ENCODE measurements around the gene PEMT.
A peak's percentile ranks its signal among the peaks of the same experiment; 100 is the strongest.

The PEMT gene

GRCh38 chr17:17540278-17540906, 51.1 kb downstream of the PEMT start:
- ChIA-PET CTCF (interaction anchor here (1.5 kb wide), 1 partner anchor 7 kb away, joined by 4 read pairs; no protein-coding TSS in a partner anchor), POLR2A (no interaction called here)
- H3K4me1 ChIP-seq (ENCODE audit: control insufficient read depth, insufficient read depth, low read length), result peaks cover 7% of the 10 kb centered on the region
- H3K9me3 ChIP-seq (ENCODE audit: control insufficient read depth, insufficient read depth, low read depth, low read length), result no peaks in the 10 kb centered on the region
- TF ChIP-seq, protein P1, sequence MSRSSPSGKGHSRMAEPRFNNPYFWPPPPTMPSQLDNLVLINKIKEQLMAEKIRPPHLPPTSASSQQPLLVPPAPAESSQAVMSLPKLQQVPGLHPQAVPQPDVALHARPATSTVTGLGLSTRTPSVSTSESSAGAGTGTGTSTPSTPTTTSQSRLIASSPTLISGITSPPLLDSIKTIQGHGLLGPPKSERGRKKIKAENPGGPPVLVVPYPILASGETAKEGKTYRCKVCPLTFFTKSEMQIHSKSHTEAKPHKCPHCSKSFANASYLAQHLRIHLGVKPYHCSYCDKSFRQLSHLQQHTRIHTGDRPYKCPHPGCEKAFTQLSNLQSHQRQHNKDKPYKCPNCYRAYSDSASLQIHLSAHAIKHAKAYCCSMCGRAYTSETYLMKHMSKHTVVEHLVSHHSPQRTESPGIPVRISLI (tag by site-specific recombination; IDR thresholded peaks at IDR 0.05), result no peak
- no peak for TF ChIP-seq ZNF169 (tag by site-specific recombination; IDR thresholded peaks at IDR 0.05)
- TF ChIP-seq ZNF610 (tag by site-specific recombination; IDR thresholded peaks at IDR 0.05; ENCODE audit: borderline replicate concordance), result no peak
- 0 out of 2 replicates have a peak, but pooled peaks have one; percentile 23 for TF ChIP-seq SCRT2 (tag by site-specific recombination; IDR thresholded peaks at IDR 0.05)
- TF ChIP-seq ZNF2 (tag by site-specific recombination; IDR thresholded peaks at IDR 0.05), result no peak
- no peak for TF ChIP-seq YY1 (tag by site-specific recombination; IDR thresholded peaks at IDR 0.05)
- no peak for TF ChIP-seq ZFP3 (tag by site-specific recombination; IDR thresholded peaks at IDR 0.05; ENCODE audit: low read depth)
- 0 out of 2 replicates have a peak, but pooled peaks have one; percentile 23 for TF ChIP-seq GLIS2 (tag by site-specific recombination; IDR thresholded peaks at IDR 0.05)
- TF ChIP-seq ZNF433 (tag by site-specific recombination; IDR thresholded peaks at IDR 0.05; ENCODE audit: low read depth), result no peak
- TF ChIP-seq ZSCAN30 (tag by site-specific recombination; IDR thresholded peaks at IDR 0.05), result no peak
- TF ChIP-seq ZBTB49 (tag by site-specific recombination; IDR thresholded peaks at IDR 0.05; ENCODE audit: low read depth), result no peak
- TF ChIP-seq ZNF510 (tag by site-specific recombination; IDR thresholded peaks at IDR 0.05; ENCODE audit: insufficient replicate concordance), result no peak
- TF ChIP-seq ZNF549 (tag by site-specific recombination; IDR thresholded peaks at IDR 0.05), result no peak
- no peak for TF ChIP-seq ZNF37A (tag by site-specific recombination; IDR thresholded peaks at IDR 0.05)
- TF ChIP-seq ZNF571 (tag by site-specific recombination; IDR thresholded peaks at IDR 0.05), result no peak
- no peak for TF ChIP-seq OVOL3 (tag by site-specific recombination; IDR thresholded peaks at IDR 0.05)
- TF ChIP-seq ZNF629 (tag by site-specific recombination; IDR thresholded peaks at IDR 0.05), result no peak
- TF ChIP-seq ZNF48 (tag by site-specific recombination; IDR thresholded peaks at IDR 0.05), result no peak
- TF ChIP-seq ZNF785 (tag by site-specific recombination; IDR thresholded peaks at IDR 0.05), result no peak
- no peak for TF ChIP-seq ZNF701 (tag by site-specific recombination; IDR thresholded peaks at IDR 0.05)
- TF ChIP-seq ZIC2 (tag by site-specific recombination; IDR thresholded peaks at IDR 0.05), result peak; percentile 81
- TF ChIP-seq KLF7 (tag by site-specific recombination; IDR thresholded peaks at IDR 0.05; ENCODE audit: borderline replicate concordance), result no peak
- TF ChIP-seq, protein P2, sequence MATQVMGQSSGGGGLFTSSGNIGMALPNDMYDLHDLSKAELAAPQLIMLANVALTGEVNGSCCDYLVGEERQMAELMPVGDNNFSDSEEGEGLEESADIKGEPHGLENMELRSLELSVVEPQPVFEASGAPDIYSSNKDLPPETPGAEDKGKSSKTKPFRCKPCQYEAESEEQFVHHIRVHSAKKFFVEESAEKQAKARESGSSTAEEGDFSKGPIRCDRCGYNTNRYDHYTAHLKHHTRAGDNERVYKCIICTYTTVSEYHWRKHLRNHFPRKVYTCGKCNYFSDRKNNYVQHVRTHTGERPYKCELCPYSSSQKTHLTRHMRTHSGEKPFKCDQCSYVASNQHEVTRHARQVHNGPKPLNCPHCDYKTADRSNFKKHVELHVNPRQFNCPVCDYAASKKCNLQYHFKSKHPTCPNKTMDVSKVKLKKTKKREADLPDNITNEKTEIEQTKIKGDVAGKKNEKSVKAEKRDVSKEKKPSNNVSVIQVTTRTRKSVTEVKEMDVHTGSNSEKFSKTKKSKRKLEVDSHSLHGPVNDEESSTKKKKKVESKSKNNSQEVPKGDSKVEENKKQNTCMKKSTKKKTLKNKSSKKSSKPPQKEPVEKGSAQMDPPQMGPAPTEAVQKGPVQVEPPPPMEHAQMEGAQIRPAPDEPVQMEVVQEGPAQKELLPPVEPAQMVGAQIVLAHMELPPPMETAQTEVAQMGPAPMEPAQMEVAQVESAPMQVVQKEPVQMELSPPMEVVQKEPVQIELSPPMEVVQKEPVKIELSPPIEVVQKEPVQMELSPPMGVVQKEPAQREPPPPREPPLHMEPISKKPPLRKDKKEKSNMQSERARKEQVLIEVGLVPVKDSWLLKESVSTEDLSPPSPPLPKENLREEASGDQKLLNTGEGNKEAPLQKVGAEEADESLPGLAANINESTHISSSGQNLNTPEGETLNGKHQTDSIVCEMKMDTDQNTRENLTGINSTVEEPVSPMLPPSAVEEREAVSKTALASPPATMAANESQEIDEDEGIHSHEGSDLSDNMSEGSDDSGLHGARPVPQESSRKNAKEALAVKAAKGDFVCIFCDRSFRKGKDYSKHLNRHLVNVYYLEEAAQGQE (tag by site-specific recombination; IDR thresholded peaks at IDR 0.05), result peak; percentile 95
- TF ChIP-seq ZNF26 (tag by site-specific recombination; IDR thresholded peaks at IDR 0.05), result no peak
- no peak for TF ChIP-seq ZNF148 (tag by site-specific recombination; IDR thresholded peaks at IDR 0.05; ENCODE audit: borderline replicate concordance)
- H3K36me3 ChIP-seq (ENCODE audit: control insufficient read depth in 2 of 2, insufficient read depth in 1 of 2, low read length in 2 of 2), result no peaks in the 10 kb centered on the region
- no peak overlapping the region for H3K4me3 ChIP-seq (ENCODE audit: low read depth, low read length)
- H3K27ac ChIP-seq (ENCODE audit: extremely low read depth, low read depth, low read length), result no peak overlapping the region

Measured in HEK293 (cell line).